GM18873 (cell line): ENCODE measurements around the gene RIMBP2.

ENCODE experiments used
- ATAC-seq: cut with Tn5 transposase; IDR thresholded peaks from one replicate; pipeline ENCODE4 v1.9.1; 2021; ENCODE audit warnings: mild to moderate bottlenecking, moderate library complexity, moderate number of reproducible peaks; ENCODE audit not compliant: unreplicated experiment, low FRiP score

RIMBP2 gene

DNA sequence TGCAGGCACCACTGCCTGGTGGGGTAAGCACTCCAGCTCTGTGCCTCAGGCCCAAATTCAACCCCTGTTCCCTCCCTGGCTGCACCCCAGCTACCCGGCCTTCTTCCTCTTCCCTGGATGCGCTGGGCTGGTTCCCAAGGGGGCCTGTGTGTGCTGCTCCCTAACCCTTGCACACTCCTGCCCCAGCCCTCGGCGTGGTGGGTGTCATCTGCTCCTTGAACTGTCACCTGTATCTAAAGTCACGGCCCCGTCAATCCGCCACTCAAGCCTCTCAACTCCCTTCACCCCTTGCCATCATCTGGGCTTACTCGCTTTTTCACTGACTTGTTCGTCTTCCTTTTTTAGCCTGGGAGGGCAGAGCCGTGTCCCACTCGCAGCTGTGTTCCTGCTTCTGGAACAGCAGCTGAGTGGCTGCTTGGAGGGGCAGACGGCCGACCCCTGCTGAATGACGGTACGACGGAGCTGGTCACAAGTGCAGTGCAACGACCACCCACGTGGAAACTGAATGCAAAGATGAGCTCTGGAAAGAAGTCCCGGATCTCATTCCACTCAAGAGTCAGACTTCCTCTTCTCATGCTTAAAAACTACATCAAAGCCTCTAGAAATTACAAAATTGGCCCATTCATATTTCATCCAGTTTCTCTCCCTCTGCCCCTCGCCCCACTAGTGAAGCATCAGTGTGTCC lies 239.5 kb downstream of the RIMBP2 start:
- ATAC-seq: no peak

- no peak for ATAC-seq
Observed at GRCh38 chr12:130474599-130475269, 241.4 kb downstream of the RIMBP2 start.

DNA sequence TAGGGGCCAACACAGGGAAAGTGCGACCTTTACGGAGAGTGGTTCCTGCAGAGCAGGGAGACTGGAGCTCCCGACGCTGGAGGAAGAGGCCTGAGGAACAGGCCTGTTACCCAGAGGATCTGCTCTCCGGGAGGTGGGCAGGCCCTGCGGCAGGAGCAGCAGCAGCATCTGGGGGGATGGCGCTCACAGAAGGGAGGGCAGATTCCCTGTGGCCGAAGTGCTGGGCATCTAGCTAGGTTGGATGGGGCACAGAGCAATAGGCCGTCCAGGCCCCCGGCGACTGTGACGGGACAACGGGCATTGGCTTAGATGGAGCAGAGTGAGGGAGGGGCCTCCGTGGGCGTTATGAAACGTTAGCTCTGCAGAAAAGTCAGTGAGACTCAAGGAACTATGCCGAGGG lies 242.8 kb downstream of the RIMBP2 start:
- ATAC-seq: no peak

DNA sequence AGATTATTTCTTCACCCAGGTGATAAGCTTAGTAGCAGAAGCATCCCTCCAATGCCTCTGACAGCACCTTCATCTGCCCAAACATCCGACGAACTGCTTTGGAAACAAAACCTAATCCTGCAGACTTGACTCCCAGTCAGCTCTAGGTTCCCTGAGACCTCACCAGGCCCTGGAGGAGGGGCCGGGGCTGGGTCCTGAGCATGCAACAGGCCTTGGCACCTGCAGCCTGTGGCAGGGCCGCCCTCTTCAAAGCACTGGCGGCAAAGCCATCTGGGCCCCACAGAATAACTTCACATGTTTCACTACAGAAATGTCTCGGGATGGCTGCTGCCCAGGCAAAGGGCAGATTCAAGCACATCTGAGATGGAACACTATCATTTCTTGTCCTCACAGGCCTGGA lies 245.1 kb downstream of the RIMBP2 start:
- ATAC-seq: no peak

DNA sequence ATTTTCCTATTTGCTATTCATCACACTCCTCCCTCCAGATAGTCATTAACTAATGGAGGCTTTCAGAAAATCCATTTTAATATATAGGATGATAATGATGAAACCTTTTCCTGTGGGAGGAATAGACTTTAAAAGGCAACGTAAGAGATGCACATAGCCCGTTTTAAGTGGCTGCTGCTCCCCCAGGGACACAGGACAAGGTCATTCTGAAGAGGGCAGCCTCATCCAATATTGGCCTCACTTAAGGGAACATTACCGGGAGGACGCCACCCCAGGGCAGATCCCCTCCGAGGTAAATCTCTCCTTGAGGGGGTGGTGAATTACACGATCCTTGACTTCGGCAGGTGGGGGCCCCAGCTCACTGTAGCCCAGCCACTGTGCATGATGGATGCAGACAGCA lies 246.5 kb downstream of the RIMBP2 start:
- ATAC-seq: no peak

- no peak for ATAC-seq
Observed at GRCh38 chr12:130468700-130469245, 247.3 kb downstream of the RIMBP2 start.

- no peak for ATAC-seq
Observed at GRCh38 chr12:130468186-130468585, 247.9 kb downstream of the RIMBP2 start.

GRCh38 chr12:130465626-130466025 lies 250.5 kb downstream of the RIMBP2 start:
- ATAC-seq: no peak

DNA sequence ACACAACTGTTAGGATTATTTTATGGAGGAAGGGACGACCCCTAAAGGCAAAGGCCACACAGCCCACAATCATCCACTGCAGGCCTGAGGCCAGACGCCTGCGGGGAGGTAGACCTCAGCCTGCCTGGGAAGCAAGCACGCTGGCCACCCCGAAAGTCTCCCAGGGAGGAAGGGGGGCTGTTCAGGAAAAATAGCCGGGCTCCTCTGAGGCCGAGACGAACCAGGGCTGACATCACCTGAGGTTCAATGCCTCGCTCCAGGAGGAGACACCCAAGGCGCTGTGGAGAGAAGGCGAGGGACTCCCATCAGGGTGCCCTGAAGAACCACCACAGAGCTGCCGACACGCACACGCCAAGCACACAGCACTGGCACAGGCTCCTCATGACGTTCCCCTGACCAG lies 251.1 kb downstream of the RIMBP2 start:
- ATAC-seq: no peak

- no peak for ATAC-seq
Observed at GRCh38 chr12:130463818-130464670, 252.1 kb downstream of the RIMBP2 start.

DNA sequence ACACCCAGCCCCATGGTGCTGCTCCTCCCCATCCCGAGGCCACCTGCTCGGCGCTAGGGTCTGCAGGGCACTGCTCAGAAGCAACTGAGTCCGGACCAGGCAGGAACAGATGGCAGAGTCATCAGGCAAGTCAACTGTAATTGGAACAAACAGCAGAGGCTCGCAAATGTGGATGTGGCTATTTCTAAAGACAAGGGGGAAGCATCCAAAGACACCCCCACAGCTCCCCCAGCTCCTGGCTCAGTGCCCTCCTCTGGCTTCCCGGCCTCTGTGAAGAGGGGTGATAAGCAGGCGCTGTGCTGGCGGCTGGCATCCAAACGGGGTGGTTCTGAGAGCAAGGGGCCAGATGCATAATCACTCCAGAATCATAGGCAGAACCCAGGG lies 252.8 kb downstream of the RIMBP2 start:
- ATAC-seq: no peak

- ATAC-seq: no peak
Observed at GRCh38 chr12:130462558-130463274, 253.4 kb downstream of the RIMBP2 start.

- ATAC-seq: no peak
Observed at GRCh38 chr12:130461839-130462557, 254.1 kb downstream of the RIMBP2 start.

GRCh38 chr12:130461447-130461815 lies 254.7 kb downstream of the RIMBP2 start:
- no peak for ATAC-seq

DNA sequence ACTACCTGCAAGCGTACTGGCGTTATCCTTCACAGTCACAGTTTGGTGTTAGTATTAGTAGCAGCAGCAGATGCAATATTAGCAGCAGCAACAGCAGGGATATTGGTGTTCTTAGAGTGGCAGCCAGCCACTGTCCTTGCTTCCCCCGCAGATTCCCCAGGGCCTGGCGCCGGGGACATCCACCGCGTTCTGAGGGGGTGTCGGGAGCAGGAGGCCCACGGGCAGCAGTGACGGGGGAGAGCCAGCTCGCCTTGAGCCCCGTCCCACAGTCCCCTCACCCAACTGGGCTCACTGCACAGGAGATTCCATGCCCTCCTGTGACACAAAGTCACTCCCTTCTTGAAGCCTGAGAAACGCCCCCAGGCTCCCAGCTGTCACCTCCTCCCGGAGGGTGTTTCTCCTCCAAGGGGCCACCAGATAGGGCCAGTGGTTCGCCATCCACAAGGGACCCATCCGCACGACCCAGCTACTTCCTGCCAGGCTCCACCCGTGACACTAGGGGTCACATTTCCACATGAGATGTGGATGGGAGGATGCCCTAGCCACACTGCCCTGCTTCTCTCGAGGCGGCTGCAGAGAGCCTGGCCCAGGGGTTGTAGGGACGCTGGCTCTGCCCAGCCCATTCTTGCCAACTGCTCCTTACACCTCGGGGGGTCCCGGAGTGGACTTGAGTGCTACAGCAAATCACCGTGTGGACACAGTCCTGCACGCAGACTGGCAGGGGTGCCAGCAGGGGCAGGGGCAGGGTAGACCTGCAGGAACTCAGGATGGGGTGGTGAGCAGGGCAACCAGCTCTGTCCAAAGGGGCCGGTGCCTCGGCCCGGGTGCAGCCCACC lies 255.3 kb downstream of the RIMBP2 start:
- ATAC-seq: no peak

- no peak for ATAC-seq
Observed at GRCh38 chr12:130459916-130460315, 256.2 kb downstream of the RIMBP2 start.

DNA sequence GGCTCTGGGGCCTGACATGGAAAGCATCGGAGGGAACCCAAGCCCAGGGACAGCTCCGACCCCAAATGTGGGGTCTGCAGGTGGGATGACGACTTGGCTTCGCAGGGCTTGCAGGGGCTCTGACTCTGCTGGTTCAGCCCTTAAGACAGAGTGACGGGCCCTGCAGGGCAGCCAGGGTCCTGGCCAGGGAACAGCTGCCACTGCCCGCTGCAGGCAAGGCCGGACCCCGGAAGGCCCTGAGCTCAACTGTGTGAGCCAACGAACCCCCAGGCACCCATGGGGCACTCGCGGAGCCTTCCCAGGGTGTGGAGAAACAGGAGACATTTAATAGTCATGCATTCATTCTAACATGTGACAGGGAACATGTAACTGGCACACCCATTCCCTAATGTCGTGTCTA lies 257.8 kb downstream of the RIMBP2 start:
- ATAC-seq: no peak

GRCh38 chr12:130457215-130457614 lies 258.9 kb downstream of the RIMBP2 start:
- no peak for ATAC-seq
